Activated effector memory CD4-positive, alpha-beta T cell treated with anti-CD3 and anti-CD28 coated beads, Interleukin-2, amount 50 U/mL, for 16 hours (primary cell): ENCODE results near the gene AOAH.
A peak's percentile ranks its signal among the peaks of the same experiment; 100 is the strongest.

Experiments used
- DNase-seq: peaks from one replicate; pipeline ENCODE4 v3.0.0-alpha.2; 2020

Gene AOAH

GRCh38 chr7:36690514-36691187, 33.6 kb downstream of the AOAH start:
- DNase-seq = no peak

GRCh38 chr7:36690041-36690440, 34.3 kb downstream of the AOAH start:
- DNase-seq = no peak

DNA sequence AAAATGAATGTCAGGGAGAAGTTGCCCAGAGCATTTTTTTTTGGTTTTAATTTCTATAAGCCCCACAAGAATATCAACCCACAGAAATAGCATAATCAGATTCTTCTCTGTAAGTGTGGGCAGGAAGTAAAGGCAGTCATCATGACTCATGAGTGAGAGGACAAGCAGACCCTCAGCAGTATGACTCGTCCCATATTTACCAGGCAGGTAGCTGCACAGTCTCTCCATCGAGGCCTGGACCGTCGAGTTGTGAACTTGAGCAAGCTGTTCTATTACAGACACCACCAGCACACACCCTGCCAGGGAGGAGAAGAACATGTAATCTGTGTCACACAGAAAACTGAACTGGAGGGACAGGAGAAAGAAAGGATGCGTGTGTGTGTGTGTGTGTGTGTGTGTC, 37.8 kb downstream of the AOAH start:
- peak; percentile 78 for DNase-seq

DNA sequence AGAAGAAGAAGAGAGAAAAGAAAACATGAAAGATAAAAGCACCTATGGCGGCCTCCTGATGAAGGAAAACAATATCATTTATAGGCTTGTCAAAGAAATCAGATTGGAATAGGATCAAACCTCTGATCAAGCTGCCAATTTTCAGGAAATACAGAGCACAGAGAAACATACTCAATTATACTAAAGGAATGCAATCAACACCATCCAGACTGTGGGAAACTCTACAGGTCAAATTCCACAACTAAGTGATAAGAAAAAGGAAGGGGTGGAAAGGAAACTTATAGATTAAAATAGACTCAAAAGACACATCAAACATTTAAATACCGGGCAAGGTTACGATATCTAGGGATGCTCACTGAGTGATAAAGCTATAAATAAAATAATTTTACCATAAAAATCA, 39.3 kb downstream of the AOAH start:
- DNase-seq = no peak

DNA sequence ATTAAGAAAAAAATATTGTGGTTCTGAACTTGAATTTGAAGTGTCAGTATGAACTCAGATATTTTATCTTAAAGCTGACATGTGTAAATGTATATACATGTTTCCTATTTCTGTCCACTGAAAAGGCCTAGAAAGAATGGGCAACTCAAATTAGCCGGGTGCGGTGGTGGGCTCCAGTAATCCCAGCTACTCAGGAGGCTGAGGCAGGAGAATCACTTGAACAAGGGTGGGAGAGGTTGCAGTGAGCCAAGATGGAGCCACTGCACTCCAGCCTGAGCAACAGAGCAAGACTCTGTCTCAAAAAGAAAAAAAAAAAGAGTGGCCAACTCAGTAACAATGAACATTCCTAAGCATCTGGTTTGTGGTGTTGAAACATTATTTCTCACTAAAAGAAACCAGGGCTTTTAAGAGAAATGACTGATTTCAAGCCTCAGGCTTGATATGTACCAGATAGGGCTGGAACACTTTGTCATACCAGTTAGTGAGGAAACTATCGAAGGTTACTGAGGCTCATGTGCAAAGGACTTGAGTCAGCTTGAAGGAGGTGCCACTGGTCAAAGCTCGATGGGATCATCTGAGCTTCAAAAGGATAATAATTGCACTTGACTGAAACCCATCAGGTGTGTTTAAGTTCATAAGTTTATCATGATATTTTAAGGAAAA, 40.5 kb downstream of the AOAH start:
- DNase-seq = no peak

GRCh38 chr7:36683111-36683510, 41.2 kb downstream of the AOAH start:
- no peak for DNase-seq

DNA sequence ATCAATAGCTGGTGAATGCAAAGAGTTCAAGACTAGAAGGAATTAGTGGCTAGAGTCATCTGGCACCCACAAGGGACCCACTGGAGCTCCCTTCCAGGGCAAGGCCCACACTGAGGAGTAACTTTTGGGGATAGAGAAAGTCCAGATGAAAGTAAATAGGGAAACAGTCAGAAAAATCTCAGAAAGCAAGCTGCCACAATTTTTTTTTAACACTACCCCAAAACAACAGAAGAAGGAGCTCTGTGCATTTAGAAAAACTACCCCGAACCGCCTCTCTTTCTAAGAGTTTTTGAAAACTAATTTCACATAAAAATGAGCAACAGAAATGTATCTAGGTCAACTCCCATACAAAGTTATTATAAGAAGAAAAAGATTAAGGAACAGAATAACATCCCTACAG, 42.2 kb downstream of the AOAH start:
- no peak for DNase-seq

- peak; percentile 86 for DNase-seq
Measured at GRCh38 chr7:36677769-36678437, 46.4 kb downstream of the AOAH start.

GRCh38 chr7:36673703-36674102, 50.6 kb downstream of the AOAH start:
- DNase-seq = no peak

GRCh38 chr7:36671432-36671829, 52.9 kb downstream of the AOAH start:
- DNase-seq = no peak

DNA sequence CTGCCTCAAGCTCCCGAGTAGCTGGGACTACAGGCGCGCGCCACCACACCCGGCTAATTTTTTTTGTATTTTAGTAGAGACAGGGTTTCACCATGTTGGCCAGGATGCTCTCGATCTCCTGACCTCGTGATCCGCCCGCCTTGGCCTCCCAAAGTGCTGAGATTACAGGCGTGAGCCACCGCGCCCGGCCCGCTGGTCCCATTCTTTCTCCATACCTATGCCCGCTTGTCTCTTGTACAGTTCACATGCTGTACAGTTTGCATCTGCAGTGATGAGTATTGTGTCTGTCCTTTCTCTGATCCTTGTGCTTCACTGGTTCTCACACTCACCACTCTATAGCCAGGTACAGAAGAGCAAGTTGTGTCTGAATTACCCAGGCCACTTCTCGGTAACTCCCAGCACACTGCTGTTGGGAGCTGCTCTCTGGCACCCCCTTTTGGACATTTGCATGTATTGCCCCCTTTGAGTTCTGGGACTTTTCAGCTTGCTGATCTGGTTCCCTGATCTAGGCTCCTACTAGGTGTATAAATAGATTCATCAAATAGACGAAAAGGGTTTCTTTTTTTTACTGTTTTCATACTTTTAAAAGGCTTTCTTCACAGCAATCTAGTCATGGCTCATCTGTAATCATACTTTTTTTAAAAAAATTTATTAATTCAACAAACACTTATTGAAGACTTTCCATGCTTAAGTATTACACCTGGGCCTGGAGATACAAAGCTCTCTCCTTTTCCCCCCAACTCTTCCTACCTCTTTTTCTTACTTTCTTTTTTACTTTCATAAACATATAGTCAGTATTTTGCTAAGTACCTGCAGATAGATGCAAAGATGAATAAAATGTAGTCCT, 53.5 kb downstream of the AOAH start:
- peak; percentile 84 for DNase-seq

- no peak for DNase-seq
Measured at GRCh38 chr7:36668750-36669149, 55.5 kb downstream of the AOAH start.

- no peak for DNase-seq
Measured at GRCh38 chr7:36668080-36668479, 56.2 kb downstream of the AOAH start.

DNA sequence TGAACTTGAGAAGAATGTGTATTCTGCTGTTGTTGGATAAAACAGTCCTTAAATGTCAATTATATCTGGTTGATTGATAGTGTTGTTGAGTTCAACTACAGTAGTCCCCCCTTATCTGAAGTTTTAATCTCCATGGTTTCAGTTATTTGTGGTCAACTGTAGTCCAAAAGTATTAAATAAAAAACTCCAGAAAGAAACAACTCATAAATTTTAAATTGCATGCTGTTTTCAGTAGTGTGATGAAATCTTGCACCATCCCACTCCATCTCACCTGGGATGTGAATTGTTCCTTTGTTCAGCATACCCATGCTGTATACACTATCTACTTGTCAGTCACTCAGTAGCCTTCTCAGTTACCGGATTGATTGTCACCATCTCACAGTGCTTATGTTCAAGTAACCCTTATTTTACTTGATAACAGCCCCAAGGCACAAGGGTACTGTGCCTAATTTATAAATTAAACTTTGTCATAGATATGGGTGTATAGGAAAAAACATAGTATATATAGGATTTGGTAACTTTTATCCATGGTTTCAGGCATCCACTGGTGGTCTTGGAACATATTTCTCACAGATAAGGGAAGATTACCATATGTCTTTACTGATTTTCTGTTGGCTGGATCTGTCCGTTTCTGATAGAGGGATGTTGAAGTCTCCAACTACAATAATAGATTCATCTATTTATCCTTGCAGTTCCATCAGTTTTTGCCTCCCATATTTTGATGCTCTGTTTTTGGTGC, 57.1 kb downstream of the AOAH start:
- no peak for DNase-seq

- no peak for DNase-seq
Measured at GRCh38 chr7:36663481-36663880, 60.8 kb downstream of the AOAH start.

GRCh38 chr7:36661135-36661840, 63.0 kb downstream of the AOAH start:
- DNase-seq = no peak

DNA sequence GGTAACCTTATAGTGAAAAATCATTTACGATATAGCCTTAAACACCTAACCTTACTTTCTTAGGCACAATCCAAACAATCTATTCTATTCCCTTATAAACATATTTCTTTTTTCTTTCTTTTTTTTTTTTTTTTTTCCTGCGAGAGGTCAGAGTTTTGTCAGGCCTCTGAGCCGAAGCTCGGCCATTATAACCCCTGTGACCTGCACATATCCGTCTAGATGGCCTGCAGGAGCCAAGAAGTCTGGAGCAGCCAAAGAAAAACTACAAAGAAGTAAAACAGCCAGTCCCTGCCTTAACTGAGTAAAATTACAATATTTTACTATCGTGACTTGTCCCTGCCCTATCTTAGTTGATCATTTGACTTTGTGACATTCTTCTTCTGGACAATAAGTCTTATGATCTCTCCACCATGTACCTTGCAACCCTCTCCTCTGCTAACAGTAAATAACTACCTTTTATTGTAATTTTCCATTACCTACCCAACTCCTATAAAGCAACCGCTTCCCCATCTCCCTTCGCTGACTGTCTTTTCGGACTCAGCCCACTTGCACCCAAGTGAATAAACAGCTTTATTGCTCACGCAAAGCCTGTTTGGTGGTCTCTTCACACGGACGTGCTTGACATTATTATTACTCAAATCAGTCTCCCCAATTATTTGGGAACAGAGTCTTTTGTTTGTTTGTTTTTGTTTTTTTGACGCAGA, 64.5 kb downstream of the AOAH start:
- DNase-seq = no peak

GRCh38 chr7:36659172-36659516, 65.2 kb downstream of the AOAH start:
- no peak for DNase-seq

DNA sequence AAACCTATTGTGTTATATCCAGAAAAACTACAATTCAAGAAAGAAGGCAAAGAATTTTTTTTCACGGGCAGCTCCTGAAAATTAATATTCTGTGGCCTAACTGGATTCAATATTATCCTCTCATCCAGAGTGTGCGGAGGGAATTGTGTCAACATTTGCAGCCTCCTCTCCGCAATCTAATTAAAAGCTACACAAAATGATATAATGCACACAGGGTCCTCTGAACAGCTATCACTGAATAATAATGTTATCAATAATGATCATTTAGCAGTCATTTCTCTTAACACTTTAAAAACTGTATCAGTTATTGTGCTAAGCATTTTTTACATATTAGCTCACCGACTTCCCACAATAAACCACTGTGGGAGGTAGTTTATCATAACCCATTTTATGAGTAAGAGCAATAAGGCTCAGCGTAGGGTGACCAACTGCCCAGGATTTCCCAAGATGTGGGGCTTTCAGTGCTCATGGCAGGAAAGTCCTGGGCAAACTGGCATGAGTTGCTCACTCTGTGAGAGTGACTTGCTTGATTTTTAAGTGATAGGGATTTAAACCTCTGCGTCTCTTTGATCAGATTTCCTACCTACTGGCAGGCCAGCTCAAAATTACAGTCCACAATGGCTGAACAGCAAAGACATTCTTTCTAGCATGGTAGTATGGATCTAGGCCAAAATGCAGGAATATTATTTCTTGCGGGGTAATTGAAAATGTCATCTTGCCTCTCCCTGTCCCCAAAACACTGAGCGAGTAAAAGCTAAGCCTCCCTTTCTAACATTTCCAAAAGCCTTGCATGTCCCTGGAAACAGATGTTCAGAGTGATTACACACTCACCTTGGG, 65.7 kb downstream of the AOAH start:
- DNase-seq = no peak

DNA sequence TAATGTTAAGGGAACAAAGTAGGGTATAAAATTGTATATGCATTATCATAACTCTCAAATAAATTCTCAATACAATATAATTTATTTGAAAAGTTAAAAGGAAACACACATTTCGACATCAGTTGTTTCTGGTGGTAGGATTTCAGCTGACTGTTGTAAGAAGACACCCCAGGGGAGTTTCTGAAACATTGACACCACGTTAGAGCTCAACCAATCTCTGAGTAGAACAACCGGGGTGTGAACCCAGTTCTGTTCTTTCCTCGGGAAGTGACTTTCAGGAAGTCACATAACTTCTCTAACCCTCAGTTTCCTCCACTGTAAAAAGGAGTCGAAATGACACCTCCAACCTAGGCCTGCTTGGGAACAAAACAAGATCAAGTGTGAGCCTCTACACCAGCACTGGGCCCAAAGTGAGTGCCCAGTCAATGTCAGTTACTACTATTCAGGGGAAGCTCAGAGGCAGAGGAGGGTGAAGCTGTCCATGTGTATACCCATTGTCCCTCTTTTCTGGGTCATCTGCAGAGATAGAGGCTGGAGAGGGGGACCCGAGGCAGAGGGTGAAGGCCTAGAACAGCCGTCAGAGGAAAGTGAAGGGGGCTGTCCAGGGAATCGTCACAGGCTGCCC, 67.1 kb downstream of the AOAH start:
- no peak for DNase-seq
